HepG2 (cell line): ENCODE results near the gene FMN2. TPM values are rescaled to one million over a fixed set of nuclear protein-coding genes. Genes with fewer than 3 reads are reported as not detected.

Experiments used
- ATAC-seq: fragments of 200-7000 bp; cut with Tn5 transposase; 3 replicates; pipeline ENCODE4 v1.9.1; 2020; ENCODE audit warnings: mild to moderate bottlenecking, moderate library complexity
- BruUV-seq: library from RNA; stranded (reverse); fragments of 400-500 nt; replicated peaks from 2 replicates; lab custom pipeline; 2021; lab: Mats Ljungman, UMichigan
- CTCF ChIA-PET: fragments of 300-600 bp; formaldehyde crosslinking; extraction: SDS; loops from one replicate; lab custom pipeline; 2021; ENCODE audit warnings: low total read pairs, inconsistent platforms, low intra/inter-chr PET ratio; lab: Yijun Ruan, JAX
- POLR2A ChIA-PET: fragments of 350-600 bp; sonication (Branson Sonifier 250); formaldehyde crosslinking; loops from one replicate; lab custom pipeline; 2020; ENCODE audit warnings: antibody characterized with exemption, inconsistent platforms; lab: Yijun Ruan, JAX
- DNase-seq: peaks from one replicate; pipeline ENCODE4 v3.0.0-alpha.2; 2015; ENCODE audit warnings: low spot score
- FAIRE-seq: peaks from 3 replicates; lab custom pipeline; 2011; peaks lifted over from hg19 to GRCh38; lab: Jason Lieb, UNC
- H2AFZ ChIP-seq: one replicate; pipeline ENCODE4 v1.6.1; 2011; ENCODE audit warnings: low read length, inconsistent platforms
- H3K27ac ChIP-seq: fragments of 300-600 bp; 3 replicates; pipeline ENCODE4 v1.8.0; 2011; ENCODE audit warnings: mixed run types, mild to moderate bottlenecking, mixed read lengths, low read length, inconsistent platforms; ENCODE audit not compliant: insufficient read depth; ENCODE audit errors: extremely low read length
- H3K27me3 ChIP-seq, 2 experiments: fragments of 200-600 bp in 1 of 2; 2 replicates in 1 of 2; 3 replicates in 1 of 2; pipeline versions ENCODE4 v1.6.0 to v1.8.0; 2011; ENCODE audit warnings: low read length in 2 of 2, mild to moderate bottlenecking in 2 of 2, moderate library complexity in 2 of 2, inconsistent platforms in 1 of 2; ENCODE audit not compliant: insufficient read depth in 2 of 2, control insufficient read depth in 1 of 2
- H3K36me3 ChIP-seq, 2 experiments: fragments of 200-600 bp in 1 of 2; replicated peaks in 1 of 2; 2 replicates in 1 of 2; 3 replicates in 1 of 2; pipeline versions ENCODE4 v1.5.1 to v1.8.0; 2011; ENCODE audit warnings: low read length in 2 of 2, inconsistent platforms in 1 of 2; ENCODE audit not compliant: insufficient read depth in 2 of 2, control insufficient read depth in 1 of 2
- H3K4me1 ChIP-seq: 2 replicates; pipeline ENCODE4 v1.5.1; 2012; ENCODE audit warnings: low read length, inconsistent platforms; ENCODE audit not compliant: insufficient read depth
- H3K4me2 ChIP-seq: 2 replicates; pipeline ENCODE4 v1.6.0; 2011; ENCODE audit warnings: low read depth, low read length, inconsistent platforms
- H3K4me3 ChIP-seq, 3 experiments: fragments of 200-600 bp in 1 of 3; sonication (generic), shearing (Covaris generic) in 1 of 3; replicated peaks in 1 of 3; 2 replicates each; pipeline ENCODE4 v1.5.1; 2011 to 2016; ENCODE audit warnings: low read length in 3 of 3, inconsistent platforms in 2 of 3, low read depth in 2 of 3, mild to moderate bottlenecking in 2 of 3, control low read depth in 1 of 3, mixed read lengths in 1 of 3; ENCODE audit not compliant: insufficient read depth in 1 of 3
- H3K79me2 ChIP-seq: one replicate; pipeline ENCODE4 v1.6.1; 2011; ENCODE audit warnings: low read length, inconsistent platforms; ENCODE audit not compliant: insufficient read depth
- H3K9ac ChIP-seq: 2 replicates; pipeline ENCODE4 v1.6.0; 2011; ENCODE audit warnings: mild to moderate bottlenecking, low read depth, low read length, inconsistent platforms; ENCODE audit not compliant: insufficient read depth
- H3K9me3 ChIP-seq: 2 replicates; pipeline ENCODE4 v1.5.1; 2012; ENCODE audit warnings: mild to moderate bottlenecking, low read length
- H4K20me1 ChIP-seq: 2 replicates; pipeline ENCODE4 v1.6.0; 2011; ENCODE audit warnings: inconsistent platforms, mild to moderate bottlenecking, low read length, moderate library complexity; ENCODE audit not compliant: insufficient read depth
- CENPBD1 ChIP-seq: sonication (generic); formaldehyde crosslinking; IDR thresholded peaks from 2 replicates; pipeline ENCODE4 v1.8.0; 2022; ENCODE audit warnings: missing genetic modification reagents, low read depth, mild to moderate bottlenecking, borderline replicate concordance
- FOXP4 ChIP-seq: sonication (generic); formaldehyde crosslinking; IDR thresholded peaks from 2 replicates; pipeline ENCODE4 v1.4.0; 2020; ENCODE audit warnings: missing genetic modification reagents
- TCF7L2 ChIP-seq: IDR thresholded peaks from 2 replicates; pipeline ENCODE4 v1.6.1; 2011; ENCODE audit warnings: mild to moderate bottlenecking, low read depth, low read length, moderate library complexity
- U2AF1 ChIP-seq: fragments of 200-400 bp; formaldehyde crosslinking; optimal IDR thresholded peaks from 2 replicates; pipeline ENCODE3; 2017; ENCODE audit warnings: mild to moderate bottlenecking, low read depth, low read length
- WGBS: methylation state at CpG from one replicate; pipeline ENCODE4 v1.1.6; 2017; ENCODE audit warnings: low lambda C conversion rate; 5-methylcytosine and 5-hydroxymethylcytosine counted together
- in situ Hi-C: cut with HindIII; loops from 2 replicates; pipeline ENCODE4 v1.10.0; 2017; ENCODE audit warnings: low pct_unique_long_range_greater_than_20kb; ENCODE audit not compliant: extremely low pct_ligation_motif_present
- intact Hi-C: fragments of 100-400 bp; cut with micrococcal nuclease; formaldehyde crosslinking; loops from one replicate; pipeline ENCODE4 v1.10.0; 2022; ENCODE audit not compliant: unreplicated experiment
- polyA plus RNA-seq, 8 experiments: library from polyadenylated mRNA; depleted of rRNA in 3 of 8; stranded (reverse) in 7 of 8; unstranded in 1 of 8; fragments of >200 nt; fragmentation: Illumina TruSeq in 4 of 8; extraction: Trizol in 4 of 8; gene quantifications; 2 replicates each; pipeline versions ENCODE4 v1.2.1 to v1.2.3, GENCODE V29; 2011 to 2016; ENCODE audit warnings: low read depth in 4 of 8, missing spikeins in 1 of 8, mixed read lengths in 1 of 8; ENCODE audit not compliant: insufficient read depth in 1 of 8
- total RNA-seq, 5 experiments: library from RNA; depleted of rRNA; stranded (reverse); fragments of >200 nt; fragmentation: Illumina TruSeq; extraction: Trizol; gene quantifications; 2 replicates each; pipeline ENCODE4 v1.2.3, GENCODE V29; 2016; ENCODE audit warnings: low read depth in 1 of 5

Gene FMN2
- total and polyA plus RNA-seq, 2 of the 13 experiments (the other 11 are each of a cell fraction or from before 2014, with no cell fraction given): not detected

GRCh38 chr1:240338837-240339236, 247.2 kb downstream of the FMN2 start:
- no peaks in the 10 kb centered on the region for H4K20me1 ChIP-seq
- H2AFZ ChIP-seq: no peak overlapping the region
- BruUV-seq: no TSS peak
- H3K79me2 ChIP-seq: no peaks in the 10 kb centered on the region
- ChIA-PET CTCF (no interaction called here), POLR2A (no interaction called here)
- intact Hi-C loops (no loop called here), in situ Hi-C loops (no loop called here)
- TF ChIP-seq U2AF1 (no peak), CENPBD1 (CRISPR knock-in tag) (no peak), FOXP4 (CRISPR knock-in tag) (no peak), TCF7L2 (no peak)
- no peak for ATAC-seq
- no peaks in the 10 kb centered on the region for H3K9me3 ChIP-seq
- no peaks in the 10 kb centered on the region for H3K27me3 ChIP-seq
- no peaks in the 10 kb centered on the region for H3K36me3 ChIP-seq
- FAIRE-seq: no peak
- no peak overlapping the region for H3K4me3 ChIP-seq
- WGBS: 41% methylated on average over 9 of the region's 9 CpGs
- H3K9ac ChIP-seq: no peak overlapping the region
- H3K4me1 ChIP-seq: no peaks in the 10 kb centered on the region
- no peak overlapping the region for H3K27ac ChIP-seq
- H3K4me2 ChIP-seq: no peak overlapping the region
- DNase-seq: no peak
